Measurements from ENCODE around the gene ICAM1. TPM values are rescaled to one million over a fixed set of nuclear protein-coding genes. Genes with fewer than 3 reads are reported as not detected.
"Not testable (repeated sequence)": the region's sequence is repeated elsewhere in the genome, so short reads cannot be mapped to it uniquely, and the experiment has no call there.

ICAM1 gene, protein sequence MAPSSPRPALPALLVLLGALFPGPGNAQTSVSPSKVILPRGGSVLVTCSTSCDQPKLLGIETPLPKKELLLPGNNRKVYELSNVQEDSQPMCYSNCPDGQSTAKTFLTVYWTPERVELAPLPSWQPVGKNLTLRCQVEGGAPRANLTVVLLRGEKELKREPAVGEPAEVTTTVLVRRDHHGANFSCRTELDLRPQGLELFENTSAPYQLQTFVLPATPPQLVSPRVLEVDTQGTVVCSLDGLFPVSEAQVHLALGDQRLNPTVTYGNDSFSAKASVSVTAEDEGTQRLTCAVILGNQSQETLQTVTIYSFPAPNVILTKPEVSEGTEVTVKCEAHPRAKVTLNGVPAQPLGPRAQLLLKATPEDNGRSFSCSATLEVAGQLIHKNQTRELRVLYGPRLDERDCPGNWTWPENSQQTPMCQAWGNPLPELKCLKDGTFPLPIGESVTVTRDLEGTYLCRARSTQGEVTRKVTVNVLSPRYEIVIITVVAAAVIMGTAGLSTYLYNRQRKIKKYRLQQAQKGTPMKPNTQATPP
- total RNA-seq: 77.1 TPM
- long read RNA-seq, transcript ICAM1-201 (7 exons, 3,252 nt): major isoform, 110 of 219 reads
- long read RNA-seq, partial matches to known transcripts: 62 of 219 reads
- long read RNA-seq, other reads (novel, unspliced or antisense): 47 of 219 reads

DNA sequence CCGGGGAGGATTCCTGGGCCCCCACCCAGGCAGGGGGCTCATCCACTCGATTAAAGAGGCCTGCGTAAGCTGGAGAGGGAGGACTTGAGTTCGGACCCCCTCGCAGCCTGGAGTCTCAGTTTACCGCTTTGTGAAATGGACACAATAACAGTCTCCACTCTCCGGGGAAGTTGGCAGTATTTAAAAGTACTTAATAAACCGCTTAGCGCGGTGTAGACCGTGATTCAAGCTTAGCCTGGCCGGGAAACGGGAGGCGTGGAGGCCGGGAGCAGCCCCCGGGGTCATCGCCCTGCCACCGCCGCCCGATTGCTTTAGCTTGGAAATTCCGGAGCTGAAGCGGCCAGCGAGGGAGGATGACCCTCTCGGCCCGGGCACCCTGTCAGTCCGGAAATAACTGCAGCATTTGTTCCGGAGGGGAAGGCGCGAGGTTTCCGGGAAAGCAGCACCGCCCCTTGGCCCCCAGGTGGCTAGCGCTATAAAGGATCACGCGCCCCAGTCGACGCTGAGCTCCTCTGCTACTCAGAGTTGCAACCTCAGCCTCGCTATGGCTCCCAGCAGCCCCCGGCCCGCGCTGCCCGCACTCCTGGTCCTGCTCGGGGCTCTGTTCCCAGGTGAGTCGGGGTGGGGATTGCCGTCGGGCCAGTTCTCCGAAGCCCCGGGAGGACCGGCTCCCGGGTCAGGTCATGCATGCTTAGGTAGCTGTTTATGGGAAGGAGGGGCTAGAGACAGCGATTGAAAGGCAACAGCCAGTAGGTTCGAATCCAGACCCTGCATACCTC lies at the start of gene ICAM1:
TSS of gene ICAM1 (plus strand) at position 505 of the 779 bp plus-strand sequence. CDS start at position 545, 40 bp downstream.
- peak; percentile 96 for DNase-seq (ENCODE audit: low spot score)

DNA sequence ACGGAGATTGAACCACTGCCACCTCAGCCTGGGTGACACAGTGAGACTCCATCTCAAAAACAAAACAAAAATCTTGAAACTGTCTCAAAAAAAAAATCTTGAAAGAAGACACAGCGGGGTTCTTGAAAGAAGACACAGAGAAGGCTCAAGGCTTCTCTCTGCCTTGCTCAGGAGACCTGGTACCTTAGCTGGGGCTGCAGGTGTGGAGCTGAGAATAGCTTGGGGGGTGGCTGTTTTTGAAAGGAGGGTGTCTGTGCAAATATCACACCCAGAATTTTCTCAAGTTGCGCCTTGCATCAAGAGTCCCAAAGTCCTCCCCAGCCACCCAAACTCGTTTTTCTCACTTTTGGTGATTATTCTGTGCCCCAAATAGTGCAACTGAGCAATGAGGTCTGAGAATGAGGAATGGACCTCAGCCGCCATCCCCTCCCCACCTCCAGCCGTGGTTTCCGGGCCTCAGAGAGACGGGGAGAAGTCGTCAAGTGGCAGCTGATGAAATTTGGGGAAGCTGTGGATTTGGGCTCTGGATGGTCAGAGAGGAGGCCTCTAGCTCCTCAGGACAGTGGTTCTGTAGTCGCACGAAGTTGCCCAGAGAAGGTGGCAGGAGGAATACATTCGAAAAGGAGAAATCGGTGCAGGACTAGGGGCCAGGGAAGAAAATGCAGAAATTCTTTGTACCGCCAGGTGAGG lies 48.6 kb upstream of the ICAM1 start:
- DNase-seq (ENCODE audit: low spot score): no peak

DNA sequence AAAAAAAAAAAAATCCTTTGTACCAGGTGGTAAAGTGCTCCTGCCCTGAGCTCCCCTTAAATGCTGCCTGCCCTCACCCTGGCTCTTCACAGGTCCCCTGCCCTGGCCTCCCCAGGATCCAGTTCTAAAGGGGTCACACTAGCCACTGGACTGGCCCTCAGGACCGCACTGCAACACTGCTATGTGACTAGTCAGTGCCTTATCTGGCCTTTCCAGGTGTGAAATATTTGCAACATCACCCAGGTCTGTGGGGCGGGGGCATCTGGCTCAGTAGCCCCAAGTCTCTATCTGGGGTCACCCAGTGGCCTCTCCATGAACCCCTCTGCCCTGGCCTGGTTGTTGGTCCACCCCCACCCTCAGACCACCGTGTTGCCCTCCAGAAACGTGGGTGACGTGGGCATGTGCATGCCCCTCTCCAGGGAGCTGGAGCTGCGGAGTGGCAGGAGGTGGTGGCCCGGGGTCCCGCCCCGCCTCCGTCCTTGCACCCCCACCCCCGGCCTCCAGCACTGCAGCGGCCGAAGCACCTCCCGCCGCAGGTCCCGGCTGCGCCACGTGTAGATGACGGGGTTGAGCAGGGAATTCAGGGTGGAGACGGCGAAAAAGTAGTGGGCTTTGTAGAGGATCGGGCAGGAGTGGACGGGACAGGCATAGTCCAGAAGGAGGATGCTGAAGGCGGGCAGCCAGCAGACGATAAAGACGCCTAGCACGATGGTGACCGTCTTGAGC lies 47.3 kb upstream of the ICAM1 start:
- DNase-seq (ENCODE audit: low spot score): no peak

DNA sequence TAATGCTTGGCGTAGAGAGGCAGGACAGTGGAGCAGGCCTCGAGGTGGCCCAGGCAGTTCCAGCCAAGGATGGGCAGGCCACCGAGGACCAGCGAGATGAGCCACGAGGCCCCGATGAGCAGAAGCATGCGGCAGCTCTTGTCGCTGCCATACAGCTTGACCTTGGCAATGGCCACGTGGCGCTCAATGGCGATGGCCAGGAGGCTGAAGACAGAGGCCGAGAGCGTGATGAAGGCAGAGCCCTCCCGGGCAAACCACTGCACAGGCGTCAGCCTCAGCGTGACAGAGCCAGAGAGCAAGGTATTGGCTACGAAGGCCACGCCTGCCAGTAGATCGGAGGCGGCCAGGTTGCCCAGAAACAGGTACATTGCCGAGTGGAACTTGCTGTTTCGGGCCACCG lies 46.6 kb upstream of the ICAM1 start:
- DNase-seq (ENCODE audit: low spot score): no peak

DNA sequence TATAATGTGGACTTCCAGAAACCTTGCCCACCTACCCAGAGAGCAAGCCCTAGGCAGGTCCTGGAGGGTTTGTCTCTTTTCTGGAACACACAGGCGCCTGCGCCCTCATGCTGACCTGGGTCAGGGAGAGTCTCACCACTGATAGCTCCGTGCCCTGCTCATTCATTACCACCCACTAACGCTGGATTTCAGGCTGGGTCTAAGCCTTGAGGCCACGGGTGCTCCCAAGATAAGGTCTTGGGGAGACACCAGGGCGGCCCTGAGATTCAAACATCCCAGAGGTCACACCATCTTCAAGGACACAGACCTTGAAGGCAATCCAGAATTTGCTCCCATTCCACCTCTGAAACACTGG lies 44.9 kb upstream of the ICAM1 start:
- no peak for DNase-seq (ENCODE audit: low spot score)

DNA sequence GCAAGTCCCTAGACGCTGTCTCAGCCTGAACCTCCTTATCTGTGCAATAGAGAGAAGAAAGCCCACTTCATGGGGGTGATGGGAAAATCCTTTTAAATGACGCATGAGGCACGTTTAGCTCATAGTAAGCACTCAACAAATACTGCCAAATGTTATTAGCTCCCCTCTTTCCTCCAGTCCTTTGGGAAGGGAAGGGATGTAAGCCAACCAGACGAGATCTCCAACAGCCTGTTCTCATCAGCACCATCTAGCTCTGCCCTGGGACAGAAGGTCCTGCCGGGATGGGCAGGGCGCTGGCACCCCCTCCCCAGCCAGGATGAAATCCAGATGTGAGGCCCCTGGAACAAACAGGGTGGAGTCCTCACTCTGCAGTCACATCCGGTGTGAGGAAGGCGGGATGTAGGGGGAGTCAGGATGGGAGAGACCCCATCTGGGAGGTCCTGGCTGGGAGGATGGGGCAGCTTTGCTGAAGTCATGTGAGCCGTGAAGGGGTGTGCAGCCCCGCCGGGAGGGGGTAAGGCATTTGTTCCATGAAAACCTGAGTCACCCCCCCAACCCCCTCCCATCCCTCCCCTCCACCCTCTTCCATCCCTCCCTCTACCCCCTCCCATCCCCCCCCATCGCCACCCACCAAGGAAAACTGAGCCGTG lies 44.4 kb upstream of the ICAM1 start:
- no peak for DNase-seq (ENCODE audit: low spot score)

DNA sequence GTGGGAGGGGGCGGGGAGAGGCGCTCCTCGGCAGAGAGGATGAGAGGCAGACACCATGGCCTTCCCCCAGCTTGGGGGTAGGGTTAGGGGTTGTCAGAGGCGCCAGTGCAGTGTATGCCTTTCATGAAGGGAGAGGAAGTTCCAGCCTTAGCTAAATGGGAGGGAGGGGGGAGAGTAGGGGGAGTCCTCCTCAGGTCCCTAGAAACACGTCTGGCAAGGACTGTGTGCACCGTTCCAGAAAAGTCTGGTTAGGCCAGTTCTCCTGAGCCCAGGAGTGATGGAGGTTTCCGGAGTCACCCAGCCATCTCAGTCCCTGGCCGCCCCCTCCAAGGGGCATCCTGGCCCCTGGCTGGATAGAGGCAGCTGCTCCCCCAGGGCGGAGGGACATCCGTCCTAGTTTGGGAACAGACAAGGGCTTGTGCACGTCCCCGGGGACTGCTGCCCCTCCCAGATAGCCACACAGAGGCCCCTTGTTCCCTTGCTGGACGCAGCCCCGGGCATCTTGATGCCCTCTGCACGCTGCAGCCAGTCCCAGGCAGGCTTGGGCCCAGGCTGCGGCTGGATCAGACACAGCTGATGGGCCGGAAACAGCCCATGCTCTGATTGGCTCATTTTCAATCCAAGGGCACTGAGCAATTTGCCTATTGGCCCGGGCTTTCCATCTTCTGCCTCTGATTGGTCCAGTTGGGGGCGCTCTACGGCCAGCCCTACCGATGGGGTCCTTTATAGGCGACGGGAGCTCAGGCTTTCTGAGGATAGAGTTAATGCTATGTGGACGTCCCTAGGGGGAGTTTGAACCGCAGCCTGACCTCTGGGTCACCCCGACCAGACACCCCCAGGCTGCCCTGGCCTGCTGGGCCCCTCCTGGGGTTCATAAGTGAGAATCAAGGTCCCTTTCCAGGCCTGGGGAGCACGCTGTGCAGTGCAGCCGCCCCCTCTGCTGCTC lies 43.6 kb upstream of the ICAM1 start:
- DNase-seq (ENCODE audit: low spot score): no peak

DNA sequence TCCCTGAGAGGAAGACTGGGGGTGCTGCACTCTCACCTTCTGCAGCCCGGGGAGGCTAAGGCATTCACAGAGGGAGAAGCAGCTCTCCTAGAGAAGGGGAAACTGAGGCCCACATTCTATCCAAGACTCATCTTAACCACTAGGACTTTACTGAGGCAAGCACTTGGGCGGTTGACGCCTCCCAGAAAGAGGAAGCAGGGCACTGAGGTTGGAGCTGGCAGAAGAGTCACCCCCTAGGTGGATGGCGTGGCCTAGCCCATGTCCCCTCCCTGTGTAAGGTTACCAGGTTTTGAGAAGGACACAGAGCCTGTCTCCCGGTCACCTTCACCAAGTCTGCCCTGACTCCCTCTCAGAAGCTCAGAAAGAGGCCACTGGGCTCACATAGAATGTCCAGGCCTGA lies 42.5 kb upstream of the ICAM1 start:
- DNase-seq (ENCODE audit: low spot score): no peak

DNA sequence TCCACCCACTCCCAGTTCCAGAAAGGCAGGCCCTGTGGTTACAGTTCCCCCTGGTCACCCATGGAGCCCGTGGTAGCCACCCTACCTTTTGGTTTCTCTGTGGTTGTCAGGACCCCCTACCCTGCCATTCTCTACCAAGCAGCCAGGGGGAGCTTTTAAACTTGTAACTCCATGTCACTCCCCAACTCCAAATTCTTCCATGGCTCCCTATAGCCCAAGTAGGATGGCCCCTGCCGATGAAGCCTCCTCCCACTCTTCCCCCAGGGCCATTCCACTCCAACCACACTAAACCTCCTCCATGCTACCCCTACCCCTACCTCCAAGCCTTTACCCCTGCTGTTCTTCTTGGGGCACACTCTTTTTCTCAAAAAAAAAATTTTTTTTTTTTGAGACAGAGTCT lies 42.0 kb upstream of the ICAM1 start:
- DNase-seq (ENCODE audit: low spot score): no peak

DNA sequence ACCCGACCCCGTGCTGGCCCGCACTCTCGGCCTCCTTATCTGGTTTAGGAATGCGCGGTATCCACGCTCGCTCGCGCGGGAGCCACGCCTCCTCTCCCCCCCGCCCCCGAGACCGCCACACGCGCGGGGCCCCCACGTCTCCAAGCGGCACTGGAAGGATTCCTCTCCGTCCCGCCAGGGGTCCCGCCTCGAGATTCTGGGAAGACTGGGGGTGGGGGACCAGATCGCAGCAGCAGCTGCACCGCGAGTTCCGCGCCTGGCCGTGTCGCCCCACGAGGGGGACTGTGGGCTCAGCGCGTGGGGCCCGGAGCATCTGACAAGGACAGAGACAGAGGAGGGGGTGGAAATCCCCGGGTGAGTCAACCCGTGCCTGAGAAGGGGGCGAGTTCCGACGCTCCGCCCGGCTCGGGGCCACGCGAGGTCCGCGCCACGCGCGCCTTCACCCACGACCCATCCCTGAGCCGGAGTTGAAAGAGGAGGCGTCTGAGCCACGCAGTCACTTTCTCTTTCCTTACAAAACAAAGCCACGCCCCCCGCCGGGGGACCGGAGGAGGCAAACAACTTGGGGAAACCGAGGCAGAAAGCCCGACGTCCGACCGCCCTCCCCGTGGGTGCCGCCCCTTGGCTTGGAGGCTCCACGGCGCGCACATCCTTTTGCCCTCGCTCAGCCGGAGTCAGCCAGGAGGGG lies 40.6 kb upstream of the ICAM1 start:
- no peak for DNase-seq (ENCODE audit: low spot score)

DNA sequence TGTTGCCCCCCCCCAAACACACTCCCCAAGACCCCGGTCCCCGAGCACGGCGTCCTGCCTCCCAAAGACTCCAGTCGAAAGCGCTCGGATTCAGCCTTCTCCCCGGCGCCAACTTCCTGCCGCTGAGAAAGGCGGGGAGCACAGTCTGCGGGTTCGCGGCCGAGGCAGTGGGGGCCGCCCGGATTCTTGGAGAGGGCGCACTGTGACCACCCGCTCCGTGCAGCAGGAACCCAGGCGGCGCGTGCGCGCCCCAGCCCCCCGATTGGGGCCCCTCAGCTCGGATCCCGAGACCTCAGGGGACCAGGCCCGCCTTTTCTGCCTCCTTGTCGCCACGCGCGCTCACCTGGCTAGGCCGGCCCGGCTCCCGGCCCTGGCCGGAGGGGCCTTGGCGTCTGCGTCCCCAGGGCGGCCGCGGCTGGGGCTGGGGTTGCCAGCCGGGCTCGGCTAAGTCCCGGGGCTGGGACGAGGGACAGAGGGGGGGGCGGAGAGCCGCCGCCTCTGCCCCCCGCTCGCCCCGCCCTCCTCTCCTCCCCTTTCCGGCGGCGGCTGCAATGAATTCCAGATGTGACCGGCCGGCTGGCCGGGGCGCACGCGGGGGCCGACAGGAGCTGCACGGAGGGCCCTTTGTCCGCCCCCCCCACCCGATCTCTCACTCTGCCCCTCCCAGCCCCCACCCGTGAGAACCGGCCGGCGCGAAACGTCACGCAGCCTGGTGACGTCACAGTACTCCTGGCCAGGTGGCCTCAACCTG lies 39.9 kb upstream of the ICAM1 start, which contains the start of gene S1PR2:
TSS of gene S1PR2 (minus strand) at position 471 of the 751 bp plus-strand sequence. CDS start 6,426 bp downstream, outside the sequence.
- DNase-seq (ENCODE audit: low spot score): peak; percentile 93

DNA sequence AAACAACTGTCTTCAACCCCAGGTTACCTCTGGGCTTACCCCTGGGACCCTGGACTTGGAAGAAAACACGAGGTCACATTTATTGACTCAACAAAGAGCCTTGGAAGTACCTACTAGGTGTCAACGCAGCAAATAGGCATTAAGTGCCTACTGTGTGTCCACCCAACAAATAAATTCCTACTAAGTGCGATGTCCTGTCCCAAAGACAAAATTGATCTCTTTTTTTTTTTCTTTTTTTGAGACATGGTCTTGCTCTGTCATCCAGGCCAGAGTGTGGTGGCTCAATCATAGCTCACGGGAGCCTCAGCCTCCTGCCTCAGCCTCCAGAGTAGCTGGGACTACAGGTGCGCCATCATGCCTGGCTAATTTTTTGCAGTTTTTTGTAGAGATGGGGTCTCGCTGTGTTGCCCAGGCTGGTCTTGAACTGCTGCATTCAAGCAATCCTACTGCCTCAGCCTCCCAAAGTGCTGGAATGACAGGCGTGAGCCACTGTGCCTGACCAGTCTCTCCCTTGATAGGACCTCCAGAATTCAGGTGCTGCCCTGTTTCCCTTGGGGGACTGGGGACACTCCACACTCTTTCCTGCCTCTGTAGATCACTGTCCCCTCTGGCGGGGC lies 39.2 kb upstream of the ICAM1 start:
- DNase-seq (ENCODE audit: low spot score): no peak

DNA sequence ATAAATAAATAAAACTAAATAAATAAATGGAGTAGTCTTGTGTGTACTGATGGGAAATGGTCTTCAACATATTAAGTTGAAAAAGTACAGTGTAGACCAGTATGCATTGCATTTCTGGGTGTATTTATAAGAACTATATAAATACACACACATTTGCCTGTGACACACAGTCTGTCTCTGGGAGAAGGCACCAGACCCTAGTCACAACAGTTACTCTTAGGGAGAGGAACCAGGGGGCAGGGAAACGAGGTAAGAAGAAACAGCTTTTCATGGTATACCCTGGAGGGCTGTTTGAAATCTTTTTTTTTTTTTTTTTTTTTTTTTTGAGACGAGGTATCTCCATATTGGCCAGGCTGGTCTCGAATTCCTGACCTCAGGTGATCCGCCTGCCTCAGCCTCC lies 37.0 kb upstream of the ICAM1 start:
- DNase-seq (ENCODE audit: low spot score): no peak

DNA sequence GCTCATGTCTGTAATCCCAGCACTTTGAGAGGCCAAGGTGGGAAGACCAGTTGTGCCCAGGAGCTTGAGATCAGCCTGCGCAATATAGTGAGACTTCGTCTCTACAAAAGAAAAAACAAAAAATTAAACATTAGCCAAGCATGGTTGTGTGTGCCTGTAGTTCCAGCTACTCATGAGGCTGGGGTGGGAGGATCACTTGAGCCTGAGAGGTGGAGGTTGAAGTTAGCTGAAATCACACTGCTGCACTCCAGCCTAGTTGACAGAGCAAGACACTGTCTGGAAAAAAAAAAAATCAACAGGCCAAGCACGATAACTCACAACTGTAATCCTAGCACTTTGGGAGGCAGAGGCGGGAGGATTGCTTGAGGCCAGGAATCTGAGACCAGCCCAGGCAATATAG lies 35.9 kb upstream of the ICAM1 start:
- no peak for DNase-seq (ENCODE audit: low spot score)

DNA sequence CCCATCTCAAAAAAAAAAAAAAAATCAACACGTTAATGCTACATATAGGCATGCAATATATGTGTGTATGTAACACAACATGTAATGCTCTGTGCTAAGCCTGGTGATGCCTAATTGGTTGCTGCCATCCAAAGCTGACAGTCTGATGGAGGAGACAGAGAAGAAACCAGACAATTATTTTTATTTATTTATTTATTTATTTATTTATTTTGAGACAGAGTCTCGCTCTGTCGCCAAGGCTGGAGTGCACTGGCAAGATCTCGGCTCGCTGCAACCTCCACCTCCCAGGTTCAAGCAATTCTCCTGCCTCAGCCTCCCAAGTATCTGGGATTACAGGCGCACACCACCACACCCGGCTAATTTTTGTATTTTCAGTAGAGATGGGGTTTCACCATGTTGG lies 35.5 kb upstream of the ICAM1 start:
- not testable (repeated sequence) for DNase-seq (ENCODE audit: low spot score)

DNA sequence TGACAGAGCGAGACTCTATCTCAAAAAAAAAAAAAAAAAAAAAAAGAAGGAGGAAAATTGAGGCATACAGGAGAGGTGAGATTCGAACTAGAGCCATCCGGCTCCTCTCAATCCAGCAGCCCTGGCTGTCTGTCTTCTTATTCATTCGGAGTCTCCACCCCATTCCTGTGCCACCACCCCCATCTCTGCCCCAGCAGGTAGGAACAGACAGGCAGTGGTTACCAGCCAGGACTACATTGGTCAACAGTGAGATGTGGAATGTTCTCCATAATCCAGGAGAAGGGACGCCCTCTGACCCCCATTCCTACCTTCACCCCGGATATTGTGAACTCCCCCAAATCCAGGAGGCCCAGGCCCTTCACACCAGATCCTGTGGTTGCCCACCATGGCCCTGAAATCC lies 33.2 kb upstream of the ICAM1 start:
- DNase-seq (ENCODE audit: low spot score): no peak

DNA sequence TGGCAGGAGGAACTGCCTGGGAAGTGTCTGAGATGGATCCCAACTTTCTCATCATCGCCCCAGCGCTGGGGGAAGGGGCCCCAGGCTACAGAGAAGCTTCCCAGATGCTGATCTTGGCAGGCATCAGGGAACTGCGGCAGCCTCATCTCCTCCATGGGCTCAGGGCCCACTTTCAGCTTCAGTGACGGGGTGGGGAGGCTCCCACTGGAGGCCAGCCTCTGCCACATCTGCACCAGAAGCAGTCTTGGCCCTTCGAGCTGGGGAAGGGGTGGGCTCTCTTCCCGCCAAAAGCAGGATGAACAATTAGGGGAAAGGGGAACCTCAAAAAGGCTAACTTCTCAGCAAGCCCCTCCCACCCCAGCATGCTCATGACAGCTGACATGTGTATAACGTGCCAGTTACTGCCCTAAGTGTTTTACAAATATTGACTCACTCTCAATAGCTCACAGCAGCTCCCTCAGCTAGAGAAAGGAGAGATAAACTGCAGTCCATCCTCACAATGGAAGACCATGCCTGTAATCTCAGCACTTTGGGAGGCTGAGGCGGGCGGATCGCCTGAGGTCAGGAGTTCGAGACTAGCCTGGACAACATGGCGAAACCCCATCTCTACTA lies 32.6 kb upstream of the ICAM1 start:
- no peak for DNase-seq (ENCODE audit: low spot score)
